ENCODE measurements around the gene GTF2A1L.
"Not testable (repeated sequence)": the region's sequence is repeated elsewhere in the genome, so short reads cannot be mapped to it uniquely, and the experiment has no call there.

GTF2A1L gene

GRCh38 chr2:48605482-48606175 is 12.0 kb upstream of the GTF2A1L start:
- H3K27ac ChIP-seq: no peak overlapping the region
- no peak overlapping the region for H3K4me3 ChIP-seq

DNA sequence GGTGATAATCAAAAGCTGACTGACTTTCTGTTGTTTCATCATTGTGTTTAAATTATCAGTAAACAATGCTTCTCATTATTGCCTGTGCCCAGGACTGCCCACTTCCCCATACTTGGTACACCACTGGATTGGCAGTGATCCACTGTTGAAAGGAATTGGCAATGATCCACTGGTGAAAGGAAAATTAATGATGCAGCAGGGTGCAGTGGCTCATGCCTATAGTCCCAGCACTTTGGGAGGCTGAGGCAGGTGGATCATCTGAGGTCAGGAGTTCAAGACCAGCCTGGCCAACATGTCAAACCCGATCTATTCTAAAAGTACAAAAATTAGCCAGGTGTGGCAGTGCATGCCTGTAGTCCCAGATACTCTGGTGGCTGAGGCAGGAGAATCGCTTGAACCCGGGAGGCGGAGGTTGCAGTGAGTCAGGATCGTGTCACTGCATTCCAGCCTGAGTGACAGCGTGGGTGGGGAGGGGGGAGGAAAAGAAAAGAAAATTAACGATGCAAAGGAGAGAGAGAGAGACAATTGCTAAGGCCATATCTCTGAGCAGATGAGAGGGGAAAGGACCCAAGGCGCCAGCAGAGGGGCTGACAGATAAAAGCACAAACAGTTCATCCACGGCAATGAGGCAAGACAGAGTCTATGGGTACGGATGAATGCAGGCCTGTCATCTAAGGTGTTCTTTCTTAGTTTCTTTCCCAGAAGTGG is 10.2 kb upstream of the GTF2A1L start:
- no peak overlapping the region for H3K4me3 ChIP-seq
- H3K27ac ChIP-seq: no peak overlapping the region

DNA sequence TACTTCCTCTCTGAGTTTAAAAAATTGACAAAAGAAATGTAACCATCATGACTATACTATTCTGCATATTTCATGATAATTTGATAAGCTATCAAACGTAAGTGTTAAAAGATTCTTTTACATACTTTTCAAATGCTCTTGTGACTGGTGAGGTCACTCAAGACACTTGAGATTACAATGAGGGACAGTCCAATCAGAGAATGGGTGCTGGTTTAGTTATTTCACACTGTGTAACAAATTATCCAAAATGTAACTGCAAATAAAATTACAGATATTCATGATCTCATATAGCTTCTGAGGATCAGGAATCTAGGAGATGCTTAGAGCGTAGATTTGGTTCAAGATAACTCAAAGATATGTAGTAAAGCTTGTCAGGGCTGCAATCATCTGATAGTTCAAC is 4.4 kb upstream of the GTF2A1L start:
- H3K27ac ChIP-seq: no peak overlapping the region
- H3K4me3 ChIP-seq: no peak overlapping the region

DNA sequence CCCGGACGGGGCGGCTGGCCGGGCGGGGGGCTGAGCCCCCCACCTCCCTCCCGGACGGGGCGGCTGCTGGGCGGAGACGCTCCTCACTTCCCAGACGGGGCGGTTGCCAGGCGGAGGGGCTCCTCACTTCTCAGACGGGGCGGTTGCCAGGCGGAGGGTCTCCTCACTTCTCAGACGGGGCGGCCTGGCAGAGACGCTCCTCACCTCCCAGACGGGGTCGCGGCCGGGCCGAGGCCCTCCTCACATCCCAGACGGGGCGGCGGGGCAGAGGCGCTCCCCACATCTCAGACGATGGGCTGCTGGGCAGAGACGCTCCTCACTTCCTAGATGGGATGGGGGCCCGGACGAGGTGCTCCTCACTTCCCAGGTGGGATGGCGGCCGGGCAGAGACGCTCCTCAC is 3.1 kb upstream of the GTF2A1L start:
- H3K4me3 ChIP-seq, H3K27ac ChIP-seq: not testable (repeated sequence)

- no peak overlapping the region for H3K27ac ChIP-seq
- H3K4me3 ChIP-seq: no peak overlapping the region
Observed at GRCh38 chr2:48619526-48619925, 1.9 kb downstream of the GTF2A1L start.

DNA sequence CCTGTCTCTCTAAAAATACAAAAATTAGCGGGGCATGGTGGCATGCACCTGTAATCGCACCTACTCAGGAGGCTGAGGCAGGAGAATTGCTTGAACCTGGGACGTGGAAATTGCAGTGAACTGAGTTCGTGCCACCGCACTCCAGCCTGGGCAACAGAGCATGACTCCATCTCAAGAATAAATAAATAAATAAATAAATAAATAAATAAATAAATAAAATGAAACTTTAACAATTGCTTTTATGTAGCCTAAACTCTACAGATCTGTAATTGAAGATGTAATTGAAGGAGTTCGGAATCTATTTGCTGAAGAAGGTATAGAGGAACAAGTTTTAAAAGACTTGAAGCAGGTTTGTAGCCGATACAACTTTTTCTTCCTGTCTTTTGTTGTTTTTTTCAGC is 2.9 kb downstream of the GTF2A1L start:
- Histone ChIP-seq H3K4me3 (no peak overlapping the region), H3K27ac (no peak overlapping the region)

GRCh38 chr2:48622691-48623090 is 5.0 kb downstream of the GTF2A1L start:
- not testable (repeated sequence) for H3K27ac ChIP-seq, H3K4me3 ChIP-seq

DNA sequence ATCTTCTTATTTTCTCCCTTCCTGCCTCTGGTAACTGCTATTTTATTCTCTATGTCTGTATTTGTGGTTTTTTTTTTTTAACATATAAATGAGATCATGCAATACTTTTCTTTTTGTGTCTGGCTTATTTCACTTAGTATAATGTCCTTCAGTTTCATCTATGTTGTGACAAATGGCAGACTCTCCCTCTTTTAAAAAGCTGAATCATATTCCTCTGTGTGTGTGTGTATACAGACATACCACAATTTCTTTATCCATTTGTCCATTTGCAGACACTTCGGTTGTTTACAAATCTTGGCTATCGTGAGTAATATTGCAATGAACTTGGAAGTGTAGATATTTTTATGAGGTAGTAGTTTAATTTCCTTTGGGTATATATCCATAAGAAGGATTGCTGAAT is 7.0 kb downstream of the GTF2A1L start:
- no peak overlapping the region for H3K27ac ChIP-seq
- no peak overlapping the region for H3K4me3 ChIP-seq

DNA sequence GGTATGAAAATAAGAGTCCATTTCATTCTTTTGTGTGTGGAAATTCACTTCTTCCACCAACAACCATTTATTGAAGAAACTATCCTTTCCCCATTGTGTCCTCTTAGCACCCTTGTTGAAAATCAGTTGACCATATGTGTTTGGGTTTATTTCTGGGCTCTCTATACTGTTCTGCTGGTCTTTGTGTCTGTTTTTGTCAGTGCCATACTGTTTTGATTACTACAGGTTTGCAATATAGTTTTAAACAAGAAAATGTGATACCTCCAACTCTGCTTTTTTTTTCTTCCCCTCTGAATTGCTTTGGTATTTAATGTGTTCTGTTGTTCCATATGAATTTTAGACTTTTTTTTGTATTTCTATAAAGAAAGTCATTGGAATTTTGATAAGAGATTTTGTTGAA is 8.4 kb downstream of the GTF2A1L start:
- Histone ChIP-seq H3K27ac (no peak overlapping the region), H3K4me3 (no peak overlapping the region)

GRCh38 chr2:48633143-48633542 is 15.5 kb downstream of the GTF2A1L start:
- H3K4me3 ChIP-seq: no peak overlapping the region
- no peak overlapping the region for H3K27ac ChIP-seq

DNA sequence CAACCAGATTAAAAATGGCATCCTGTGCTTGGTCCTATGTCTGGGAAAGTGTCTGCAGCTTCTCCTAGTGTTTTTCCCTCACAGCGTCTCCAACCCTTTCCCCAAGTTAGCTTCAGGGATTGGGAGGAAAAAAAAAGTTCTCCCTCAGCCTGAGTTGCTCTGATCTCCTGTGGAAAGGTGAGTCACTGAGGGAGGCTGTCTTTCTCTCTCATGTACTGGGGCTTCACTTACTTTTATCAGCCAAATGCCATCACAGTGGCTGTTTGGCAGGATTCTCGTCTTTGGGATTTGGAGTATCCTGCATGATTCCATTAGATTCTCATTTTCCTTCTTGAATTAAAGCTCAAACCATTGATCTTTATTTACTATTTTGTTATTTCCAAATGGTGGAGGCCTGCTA is 18.1 kb downstream of the GTF2A1L start:
- Histone ChIP-seq H3K4me3 (no peak overlapping the region), H3K27ac (no peak overlapping the region)

GRCh38 chr2:48638261-48638660 is 20.6 kb downstream of the GTF2A1L start:
- Histone ChIP-seq H3K4me3 (no peak overlapping the region), H3K27ac (no peak overlapping the region)

GRCh38 chr2:48651158-48651790 is 33.6 kb downstream of the GTF2A1L start:
- H3K27ac ChIP-seq: no peak overlapping the region

DNA sequence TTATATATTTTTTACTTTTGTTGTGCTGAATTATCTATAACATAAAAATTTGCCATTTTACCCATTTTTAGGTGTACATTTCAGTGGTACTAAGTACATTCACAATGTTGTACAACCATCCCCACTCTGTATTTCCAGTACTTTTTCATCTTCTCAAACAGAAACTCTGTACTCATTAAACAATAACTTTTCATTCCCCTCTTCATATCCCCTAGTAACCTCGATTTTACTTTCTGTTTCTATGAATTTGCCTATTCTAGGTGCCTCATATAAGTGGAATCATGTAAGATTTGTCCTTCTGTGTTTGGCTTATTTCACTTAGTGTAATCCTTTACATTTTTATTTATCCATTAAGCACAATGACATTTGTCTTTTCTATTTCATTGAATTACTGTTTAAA is 51.3 kb downstream of the GTF2A1L start:
- no peak overlapping the region for H3K4me3 ChIP-seq
- H3K27ac ChIP-seq: no peak overlapping the region

More at GRCh38 chr2:48651158-48651790, 33.6 kb downstream of the GTF2A1L start:
- no peak overlapping the region for H3K4me3 ChIP-seq

DNA sequence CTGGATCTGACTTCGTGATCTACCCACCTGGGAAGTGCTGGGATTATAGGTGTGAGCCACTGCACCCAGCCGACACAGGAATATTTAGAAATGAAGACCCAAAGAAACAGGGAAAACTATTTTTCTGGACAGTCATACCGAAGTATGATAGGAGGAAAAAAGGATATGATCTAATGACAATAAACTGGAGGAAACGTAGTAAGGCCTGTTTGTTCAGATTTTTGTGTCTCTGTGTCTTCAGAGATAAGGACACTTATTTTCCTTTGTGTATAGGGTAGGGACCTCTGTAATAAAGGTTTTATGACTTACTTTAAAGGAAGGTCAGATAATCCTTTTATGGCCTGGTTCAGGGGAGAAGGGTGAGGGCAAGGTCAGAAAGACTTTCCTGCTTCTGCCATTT is 55.9 kb downstream of the GTF2A1L start:
- H3K27ac ChIP-seq: no peak overlapping the region
- no peak overlapping the region for H3K4me3 ChIP-seq

- H3K4me3 ChIP-seq: no peak overlapping the region
Observed at GRCh38 chr2:48674933-48675332, 57.3 kb downstream of the GTF2A1L start.

DNA sequence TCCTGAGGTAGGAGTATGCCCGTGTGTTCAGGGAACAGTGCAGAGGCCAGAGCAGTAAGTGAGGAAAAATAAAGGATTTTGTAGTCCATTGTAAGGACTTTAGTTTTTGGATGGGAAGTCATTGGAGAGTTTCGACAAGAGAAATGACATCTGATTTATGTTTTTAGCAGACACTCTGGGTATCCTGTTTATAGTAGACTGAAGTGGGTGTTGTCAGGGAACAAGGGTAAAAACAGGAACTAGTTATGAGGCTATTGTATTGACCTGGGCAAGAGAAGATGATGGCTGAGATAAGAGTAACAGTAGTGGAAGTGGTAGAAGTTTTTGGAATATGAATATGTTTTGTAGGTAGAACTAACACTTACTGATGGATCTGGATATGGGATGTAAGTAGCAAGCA is 59.8 kb downstream of the GTF2A1L start:
- no peak overlapping the region for H3K27ac ChIP-seq
- H3K4me3 ChIP-seq: no peak overlapping the region

More at GRCh38 chr2:48674933-48675332, 57.3 kb downstream of the GTF2A1L start:
- H3K27ac ChIP-seq: no peak overlapping the region

DNA sequence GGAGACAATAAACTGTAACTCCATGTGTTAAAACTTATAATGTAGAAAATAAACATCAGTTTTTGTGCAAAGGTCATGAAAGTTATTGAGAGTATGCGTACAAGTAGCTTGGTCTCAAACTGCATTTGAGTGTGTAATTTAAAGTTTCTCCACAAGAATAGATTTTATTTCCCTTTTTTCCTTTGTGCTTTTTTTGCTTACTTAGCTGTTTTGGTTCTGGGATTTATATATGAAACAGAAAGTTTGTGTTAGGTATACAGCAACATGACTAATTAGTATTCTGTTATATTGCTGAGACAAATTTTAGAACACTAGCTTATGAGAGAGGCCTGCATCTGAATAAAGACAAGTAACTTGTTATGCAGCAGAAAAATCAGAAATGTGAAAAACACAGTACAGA is 67.5 kb downstream of the GTF2A1L start:
- Histone ChIP-seq H3K27ac (no peak overlapping the region), H3K4me3 (no peak overlapping the region)

DNA sequence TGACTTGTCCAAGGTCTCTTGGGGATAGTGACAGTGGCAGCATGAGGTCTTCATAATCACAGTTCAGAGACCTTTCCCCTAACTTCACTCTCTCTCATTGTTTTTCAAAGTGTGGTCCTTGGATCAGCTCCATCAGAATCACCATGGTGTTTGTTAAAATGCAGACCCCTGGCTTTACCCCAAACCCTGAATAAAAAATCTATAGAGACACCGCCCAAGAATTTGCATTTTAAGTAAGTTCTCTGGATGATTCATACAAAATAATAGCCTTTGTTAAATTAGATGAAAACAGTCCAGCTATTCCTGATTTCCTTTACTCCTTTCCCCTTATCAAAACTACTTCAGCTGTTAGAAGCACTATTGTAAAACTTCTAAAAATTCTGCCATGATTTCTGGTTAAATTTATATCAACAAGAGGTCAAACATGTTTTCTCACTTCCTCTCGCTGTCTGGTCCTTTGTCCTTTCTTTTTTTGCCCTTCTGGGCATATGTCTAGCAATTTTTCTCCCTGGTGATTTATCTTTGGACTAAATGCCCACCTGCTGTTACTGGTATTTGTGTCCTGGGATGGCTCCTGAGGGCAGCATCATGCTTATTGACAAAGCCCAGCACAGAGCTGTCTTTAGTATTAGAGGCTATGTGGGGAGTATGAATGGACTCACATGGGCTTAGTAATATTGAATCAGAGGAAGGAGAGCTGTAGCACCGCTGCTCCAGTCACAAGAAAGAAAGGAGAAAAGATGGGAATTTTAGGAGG is 74.5 kb downstream of the GTF2A1L start:
- H3K27ac ChIP-seq: no peak overlapping the region
- no peak overlapping the region for H3K4me3 ChIP-seq

DNA sequence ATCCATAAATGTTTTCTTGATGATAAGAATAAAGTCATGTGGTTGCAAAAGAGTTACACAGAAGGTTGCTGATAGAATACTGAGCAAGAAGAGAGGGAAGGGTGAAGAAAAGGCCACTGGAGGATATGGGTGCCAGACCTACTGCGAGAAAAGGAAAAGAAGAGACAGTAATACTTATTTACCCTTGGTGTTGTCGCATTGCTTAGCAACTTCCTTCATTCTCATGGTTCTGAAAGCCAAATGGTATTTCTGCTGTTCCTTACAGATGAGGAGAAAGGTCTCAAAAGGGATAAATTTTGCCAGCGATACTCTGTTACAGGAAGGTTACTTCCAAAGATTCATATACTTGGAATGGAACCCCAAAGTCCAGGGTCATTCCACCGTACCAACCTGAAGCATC is 75.4 kb downstream of the GTF2A1L start:
- Histone ChIP-seq H3K27ac (no peak overlapping the region), H3K4me3 (no peak overlapping the region)

All from skin epidermis (tissue), 12 donors.